NOMO-1 (cell line): ENCODE results near the gene MAD2L1.

ENCODE experiments used
- DNase-seq, 2 experiments: peaks; one replicate each; lab custom pipeline; 2025; ENCODE audit not compliant: unreplicated experiment in 2 of 2; lab: John Stamatoyannopoulos, UW

The MAD2L1 gene

DNA sequence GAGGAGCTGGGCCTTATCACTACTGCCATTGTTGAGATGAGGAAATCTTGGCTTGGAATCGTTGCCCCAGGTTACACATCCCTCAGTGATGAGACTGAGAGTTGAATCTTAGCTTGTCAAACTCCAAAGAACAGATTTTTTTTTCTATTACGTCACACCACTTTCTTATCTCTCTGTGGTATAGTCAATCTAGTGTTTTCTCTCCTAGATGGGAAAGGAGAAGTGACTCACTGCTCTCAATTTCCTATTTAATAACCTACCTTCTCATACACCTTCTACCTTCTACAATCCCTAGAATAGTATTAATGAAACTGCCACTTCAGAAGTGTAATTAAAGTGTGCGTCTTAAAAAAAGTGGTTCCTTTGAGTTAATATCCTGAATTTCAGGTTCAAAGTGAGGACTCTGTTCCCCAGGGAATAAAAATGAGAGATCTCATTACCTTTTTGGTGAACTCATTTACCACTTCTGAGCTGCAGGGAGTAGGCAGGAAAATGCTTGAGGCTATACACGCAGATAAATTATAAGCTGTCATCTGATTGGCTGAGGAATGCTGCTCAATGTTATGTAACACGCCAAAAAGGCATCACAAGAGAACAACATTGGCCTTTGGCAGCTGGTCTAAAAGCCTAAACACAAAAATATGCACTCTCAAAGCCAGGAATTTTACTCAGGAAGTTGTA is 59.3 kb downstream of the MAD2L1 start:
- no peak for DNase-seq
